Mammary epithelial cell (primary cell): Measurements from ENCODE around the gene GLYR1.

Source experiments
- CTCF ChIP-seq, 2 donors: IDR thresholded peaks in 1 of 2; conservative IDR thresholded peaks in 1 of 2; 2 replicates each; pipeline ENCODE4 v1.5.1; 2011 to 2012; ENCODE audit warnings: inconsistent platforms in 2 of 2, low read length in 2 of 2, mild to moderate bottlenecking in 2 of 2, control low read depth in 1 of 2, low read depth in 1 of 2; ENCODE audit not compliant: insufficient read depth in 1 of 2; ENCODE audit errors: extremely low read depth in 1 of 2
- EZH2 ChIP-seq: IDR thresholded peaks from 2 replicates; pipeline ENCODE4 v1.6.1; 2012; ENCODE audit warnings: low read length, inconsistent platforms, borderline replicate concordance

- TF ChIP-seq CTCF (conservative IDR thresholded peaks at IDR 0.05 in 1 of 2, IDR thresholded peaks at IDR 0.05 in 1 of 2; ENCODE audit: extremely low read depth in 1 of 2, insufficient read depth in 1 of 2, low read depth in 1 of 2, low read length in 2 of 2), result no peak
- no peak for TF ChIP-seq EZH2
These were observed 20.9 kb upstream of the GLYR1 start for GRCh38 chr16:4868026-4868425.
